ENCODE measurements around the gene SNHG17.
A peak's percentile ranks its signal among the peaks of the same experiment; 100 is the strongest.
"Not testable (repeated sequence)": the region's sequence is repeated elsewhere in the genome, so short reads cannot be mapped to it uniquely, and the experiment has no call there.

Gene SNHG17

GRCh38 chr20:38418509-38419204, 16.5 kb downstream of the SNHG17 start:
- peak; percentile 50 for DNase-seq

- no peak for DNase-seq
Measured at GRCh38 chr20:38414769-38415450, 20.2 kb downstream of the SNHG17 start.

DNA sequence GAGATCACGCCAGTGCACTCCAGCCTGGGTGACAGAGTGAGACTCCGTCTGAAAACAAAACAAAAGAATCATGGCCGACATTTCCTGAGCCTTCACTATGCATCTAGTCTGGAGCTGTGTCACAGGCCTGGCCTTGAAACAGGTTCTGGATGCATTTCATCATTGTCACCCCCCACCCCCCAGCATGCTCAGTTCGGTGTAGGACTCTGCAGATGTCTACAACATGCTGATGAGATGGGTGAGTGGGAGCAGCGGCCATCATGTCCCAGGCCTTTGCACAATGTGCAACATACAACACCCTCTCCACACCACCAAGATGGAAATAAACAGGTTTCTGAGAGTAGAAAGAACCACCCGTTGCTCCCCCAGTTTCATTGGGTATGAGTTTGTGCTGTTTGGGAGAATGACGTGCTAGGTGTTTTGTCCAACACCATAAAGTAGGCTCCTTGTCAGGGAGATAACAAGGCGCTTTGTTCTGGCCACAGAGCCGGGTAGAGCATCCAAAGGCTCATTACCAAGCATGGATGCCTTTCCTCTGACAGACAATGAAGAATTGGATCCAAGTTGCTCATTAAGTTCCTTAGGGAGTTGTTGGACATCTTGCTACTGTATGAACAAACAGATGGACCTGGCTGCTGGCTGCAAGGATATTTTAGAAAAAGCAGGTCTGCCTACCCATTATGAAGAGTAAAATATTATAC, 22.1 kb downstream of the SNHG17 start:
- no peak for DNase-seq

GRCh38 chr20:38407822-38408221, 27.3 kb downstream of the SNHG17 start:
- not testable (repeated sequence) for DNase-seq

GRCh38 chr20:38407321-38407720, 27.8 kb downstream of the SNHG17 start:
- DNase-seq: no peak

DNA sequence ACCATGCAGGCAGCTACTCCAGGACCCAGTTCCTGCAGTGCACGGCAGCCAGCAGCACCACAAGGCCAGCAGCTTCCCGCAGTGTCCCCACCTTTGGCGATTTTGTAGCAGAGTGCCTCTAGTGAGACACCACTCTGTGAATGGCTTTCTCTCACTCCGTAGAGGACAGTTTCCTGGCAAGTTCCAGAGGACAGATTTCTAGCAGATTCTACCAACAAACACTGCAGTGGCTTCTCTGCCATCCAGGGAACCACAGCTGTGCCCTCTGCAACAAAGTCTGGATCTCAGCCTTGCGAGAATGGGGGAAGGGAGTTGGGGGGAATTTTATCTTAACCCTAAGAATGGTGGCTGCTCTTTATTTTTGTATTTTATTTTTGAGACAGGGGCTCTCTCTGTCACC, 28.7 kb downstream of the SNHG17 start:
- no peak for DNase-seq

- DNase-seq: no peak
Measured at GRCh38 chr20:38405132-38405531, 30.0 kb downstream of the SNHG17 start.

GRCh38 chr20:38404016-38404415, 31.1 kb downstream of the SNHG17 start:
- no peak for DNase-seq

DNA sequence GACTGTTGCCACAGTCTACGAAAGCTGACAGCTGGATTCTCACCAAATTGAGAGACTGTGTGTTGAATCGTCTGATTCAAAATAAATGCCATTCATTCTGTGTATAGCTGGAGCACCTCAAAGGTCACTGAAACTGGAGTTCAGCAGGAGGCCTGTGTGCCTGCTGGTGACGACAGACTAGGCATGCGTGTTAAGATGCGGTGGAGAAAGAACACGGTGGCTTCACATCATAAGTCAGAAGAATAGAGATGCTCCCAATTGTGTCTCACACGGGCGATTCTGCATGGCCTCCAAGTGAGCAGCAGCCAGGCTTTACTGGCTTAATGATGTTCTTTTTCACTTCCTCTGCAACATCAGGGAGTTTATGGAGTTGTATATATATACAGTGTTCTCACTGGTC, 32.3 kb downstream of the SNHG17 start:
- no peak for DNase-seq

DNA sequence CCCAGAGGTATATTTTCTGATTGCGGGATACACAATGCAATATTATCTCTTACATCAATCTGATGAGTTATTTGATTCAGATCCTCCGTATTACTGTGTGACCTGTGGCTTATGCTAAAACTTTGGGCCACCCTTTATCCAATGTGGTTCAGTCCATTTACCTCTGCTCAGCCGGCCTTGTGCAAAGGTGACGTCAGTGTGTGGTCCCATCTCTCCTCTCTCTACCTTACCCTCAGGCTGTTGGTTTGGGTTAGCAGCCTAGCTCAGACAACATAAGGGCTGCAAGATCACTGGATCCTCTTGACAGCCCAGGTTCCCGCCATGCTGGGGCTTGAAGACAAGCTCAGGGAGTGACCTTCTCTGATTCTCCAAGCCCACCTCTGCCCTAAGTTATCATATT, 33.0 kb downstream of the SNHG17 start:
- DNase-seq: no peak

- DNase-seq: not testable (repeated sequence)
Measured at GRCh38 chr20:38395751-38396395, 39.3 kb downstream of the SNHG17 start.

DNA sequence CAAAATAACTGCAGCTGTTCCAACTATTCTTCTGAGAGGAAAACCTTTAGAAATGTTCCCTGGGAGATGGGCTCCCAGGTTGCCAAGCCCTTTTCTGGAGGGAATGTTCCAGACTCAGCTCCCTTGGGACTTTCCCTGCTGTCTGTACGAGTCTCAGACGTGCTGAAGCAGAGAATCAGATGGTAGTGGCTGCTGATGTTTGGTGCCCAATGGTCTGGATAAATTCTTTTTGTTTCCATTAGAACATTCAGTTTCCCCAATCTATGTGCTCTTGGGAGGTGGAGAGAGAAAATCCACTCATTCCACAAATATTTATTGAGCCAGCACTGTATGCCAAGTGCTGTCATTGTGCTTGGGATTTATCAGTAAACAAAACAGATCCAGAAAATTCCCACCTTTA, 40.0 kb downstream of the SNHG17 start:
- no peak for DNase-seq

- DNase-seq: no peak
Measured at GRCh38 chr20:38393259-38393658, 41.9 kb downstream of the SNHG17 start.

DNA sequence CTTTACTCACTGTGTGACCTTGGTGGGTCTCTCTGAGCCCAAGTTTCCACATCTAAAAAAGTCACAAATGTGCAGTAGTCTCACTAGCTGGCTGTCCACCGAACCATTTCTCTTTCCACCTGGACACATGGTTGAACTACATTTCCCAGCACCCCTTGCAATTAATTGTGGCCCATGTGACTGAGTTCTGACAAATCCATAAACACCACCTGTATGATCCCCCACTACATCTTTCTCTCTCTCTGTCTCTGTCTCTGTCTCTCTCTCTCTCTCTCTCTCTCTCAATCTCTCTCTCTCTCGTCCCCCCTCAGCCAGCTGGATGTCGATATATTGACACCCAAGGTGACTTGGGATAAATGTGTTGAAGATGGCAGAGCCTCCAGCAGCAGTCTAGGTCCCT, 42.8 kb downstream of the SNHG17 start:
- no peak for DNase-seq

DNA sequence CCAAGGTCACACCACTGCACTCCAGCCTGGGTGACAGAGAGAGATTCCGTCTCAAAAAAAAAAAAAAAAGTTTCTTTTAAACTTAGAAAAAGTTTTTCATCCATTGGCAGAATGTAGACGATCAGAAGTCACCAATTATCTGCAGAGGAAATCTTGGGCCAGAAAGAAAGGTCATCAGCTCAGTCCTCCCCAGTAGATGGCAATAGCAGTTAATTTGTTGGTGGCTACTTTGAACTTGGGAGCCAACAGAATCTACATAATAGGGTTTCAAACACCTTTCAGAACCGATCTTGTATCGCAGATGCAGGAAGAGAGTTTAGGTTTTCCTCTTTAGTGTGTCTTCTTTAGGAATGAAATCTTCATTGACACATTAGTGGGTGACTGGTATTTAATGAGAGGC, 47.2 kb downstream of the SNHG17 start:
- no peak for DNase-seq

DNA sequence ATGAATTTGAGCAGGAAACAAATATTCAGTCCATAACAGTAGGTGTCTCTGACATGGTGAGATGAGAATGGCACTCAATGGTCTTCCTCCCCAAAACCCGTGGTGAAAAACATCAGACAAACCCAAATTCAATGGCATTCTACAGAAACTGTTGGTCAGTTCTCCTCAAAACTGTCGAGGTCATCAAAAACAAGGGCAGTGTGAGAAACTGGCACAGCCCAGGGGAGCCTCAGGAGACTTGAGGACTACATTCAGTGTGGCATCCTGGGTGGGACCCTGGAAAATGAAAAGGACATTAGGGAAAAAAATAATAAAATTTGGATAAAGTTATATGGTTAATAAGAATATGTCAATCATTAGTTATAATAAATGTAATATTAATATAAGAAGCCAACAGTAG, 48.3 kb downstream of the SNHG17 start:
- no peak for DNase-seq

DNA sequence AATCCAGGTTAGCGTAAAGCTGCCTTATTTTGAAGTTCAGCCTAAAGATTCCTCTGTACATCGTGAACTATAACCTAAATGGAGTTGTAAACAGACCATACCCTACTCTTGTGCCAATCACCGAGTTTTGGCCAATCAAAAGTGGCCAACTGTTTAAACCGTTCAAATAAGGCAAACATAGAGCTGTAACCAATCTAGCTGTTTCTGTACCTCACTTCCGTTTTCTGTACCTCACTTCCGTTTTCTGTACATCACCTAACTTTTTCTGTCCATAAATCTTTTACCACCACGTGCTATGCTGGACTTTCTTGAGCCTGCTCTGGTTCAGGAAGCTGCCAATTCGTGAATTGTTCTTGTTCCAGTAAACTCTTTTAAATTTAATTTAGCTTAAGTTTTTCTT, 49.1 kb downstream of the SNHG17 start:
- no peak for DNase-seq

GRCh38 chr20:38383147-38383546, 52.0 kb downstream of the SNHG17 start:
- DNase-seq: no peak

GRCh38 chr20:38377838-38378237, 57.3 kb downstream of the SNHG17 start:
- DNase-seq: not testable (repeated sequence)

GRCh38 chr20:38377039-38377685, 58.0 kb downstream of the SNHG17 start:
- DNase-seq: no peak

DNA sequence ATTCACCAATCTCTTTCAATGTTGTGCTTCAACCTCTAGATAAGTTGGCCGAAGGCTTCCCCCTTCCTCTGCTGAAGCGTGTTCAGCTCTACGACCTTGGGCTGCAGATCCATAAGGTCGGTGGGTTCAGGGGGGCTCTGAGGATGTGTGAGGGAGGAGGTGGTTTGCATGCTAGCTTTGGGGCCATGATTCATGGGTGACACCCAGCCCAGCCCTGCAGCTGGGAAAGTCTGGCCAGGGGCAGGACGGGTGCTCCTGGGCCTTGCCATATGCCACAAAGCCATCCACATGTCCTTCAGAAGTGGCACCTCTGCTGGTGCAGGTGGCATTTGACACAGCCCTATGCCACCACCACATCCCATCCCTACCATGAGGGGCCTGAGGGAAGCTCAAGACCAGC, 61.2 kb downstream of the SNHG17 start:
- no peak for DNase-seq

DNA sequence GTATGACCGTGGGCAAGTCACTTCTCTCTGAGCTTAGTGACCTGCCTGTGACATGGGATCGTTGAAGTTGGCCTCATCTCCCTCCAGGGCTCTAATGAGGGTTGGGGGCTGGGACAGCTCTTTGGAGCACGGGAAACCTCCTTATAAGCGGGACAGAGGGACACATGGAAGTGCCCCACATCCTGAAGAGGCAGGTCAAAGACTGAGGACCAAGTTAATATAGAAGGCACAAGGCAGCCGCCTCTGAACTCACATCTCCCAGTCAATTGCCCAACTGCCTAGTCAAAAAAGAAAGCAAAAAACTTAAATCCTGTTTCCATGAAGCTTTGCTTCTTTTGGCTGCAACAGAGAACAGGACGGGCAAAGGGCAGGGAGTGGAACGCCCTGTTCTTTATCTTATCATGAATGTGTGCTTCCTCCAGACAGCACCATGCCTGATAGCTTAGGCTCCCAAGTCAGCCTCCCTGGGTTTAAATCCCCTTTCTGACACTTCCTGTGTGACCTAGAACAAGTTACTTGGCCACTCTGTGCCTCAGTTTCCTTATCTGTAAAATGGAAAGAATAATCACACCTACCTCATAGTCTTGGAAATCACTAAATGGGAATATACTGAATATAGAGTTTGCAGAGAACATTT, 61.8 kb downstream of the SNHG17 start:
- no peak for DNase-seq

- no peak for DNase-seq
Measured at GRCh38 chr20:38372806-38373205, 62.3 kb downstream of the SNHG17 start.
